ENCODE data around the gene SEBOX. TPM values are rescaled to one million over a fixed set of nuclear protein-coding genes. Genes with fewer than 3 reads are reported as not detected.
A peak's percentile ranks its signal among the peaks of the same experiment; 100 is the strongest.

SEBOX gene
- total and polyA plus RNA-seq, 3 donors from 2014 or later: not detected

GRCh38 chr17:28345419-28346198 is 19.4 kb downstream of the SEBOX start:
- intact Hi-C loops (cut with DNase I; ENCODE audit: low total_unique reads): no loop called here
- peaks cover 25% of the 10 kb centered on the region for H3K4me1 ChIP-seq
- H3K27ac ChIP-seq: peak overlapping the region in 1 of 2 donors; percentile 39
- no peaks in the 10 kb centered on the region for H3K9me3 ChIP-seq
- no peaks in the 10 kb centered on the region for H3K27me3 ChIP-seq
- 74 to 77% methylated on average over 11 to 13 of the region's 13 CpGs for WGBS, 2 donors
- TF ChIP-seq POLR2A (IDR thresholded peaks at IDR 0.05) (no peak), CTCF (IDR thresholded peaks at IDR 0.05) (no peak)
- no peak overlapping the region for H3K4me3 ChIP-seq
- H3K36me3 ChIP-seq (ENCODE audit: low read depth, missing control alignments): no peaks in the 10 kb centered on the region
- DNase-seq: no peak

GRCh38 chr17:28344435-28344901 is 20.5 kb downstream of the SEBOX start:
- intact Hi-C loops (cut with DNase I; ENCODE audit: low total_unique reads): no loop called here
- H3K4me1 ChIP-seq: peaks cover 25% of the 10 kb centered on the region
- no peak overlapping the region for H3K27ac ChIP-seq
- WGBS, 2 donors: 90 to 96% methylated on average over 15 to 19 of the region's 19 CpGs
- no peaks in the 10 kb centered on the region for H3K9me3 ChIP-seq
- H3K27me3 ChIP-seq: no peaks in the 10 kb centered on the region
- DNase-seq: no peak
- no peak for TF ChIP-seq POLR2A (IDR thresholded peaks at IDR 0.05)
- TF ChIP-seq CTCF (IDR thresholded peaks at IDR 0.05): no peak
- no peaks in the 10 kb centered on the region for H3K36me3 ChIP-seq (ENCODE audit: low read depth, missing control alignments)
- no peak overlapping the region for H3K4me3 ChIP-seq

- Histone ChIP-seq H3K4me1 (peaks cover 25% of the 10 kb centered on the region), H3K9me3 (no peaks in the 10 kb centered on the region), H3K36me3 (ENCODE audit: low read depth, missing control alignments) (no peaks in the 10 kb centered on the region), H3K27me3 (no peaks in the 10 kb centered on the region), H3K27ac (no peak overlapping the region), H3K4me3 (no peak overlapping the region)
- no peak for DNase-seq
- TF ChIP-seq CTCF (IDR thresholded peaks at IDR 0.05): no peak
- TF ChIP-seq POLR2A (IDR thresholded peaks at IDR 0.05): no peak
- WGBS, 2 donors: 94 to 97% methylated on average over 9 of the region's 9 CpGs
- intact Hi-C loops (cut with DNase I; ENCODE audit: low total_unique reads): no loop called here
Measured at GRCh38 chr17:28344011-28344410, 21.0 kb downstream of the SEBOX start.

GRCh38 chr17:28343491-28343932 is 21.5 kb downstream of the SEBOX start:
- intact Hi-C loops (cut with DNase I; ENCODE audit: low total_unique reads): no loop called here
- peaks cover 26% of the 10 kb centered on the region for H3K4me1 ChIP-seq
- no peak for TF ChIP-seq POLR2A (IDR thresholded peaks at IDR 0.05)
- TF ChIP-seq CTCF (IDR thresholded peaks at IDR 0.05): no peak
- no peaks in the 10 kb centered on the region for H3K27me3 ChIP-seq
- no peaks in the 10 kb centered on the region for H3K36me3 ChIP-seq (ENCODE audit: low read depth, missing control alignments)
- no peak overlapping the region for H3K27ac ChIP-seq
- WGBS, 2 donors: 81 to 87% methylated on average over 10 of the region's 10 CpGs
- H3K9me3 ChIP-seq: no peaks in the 10 kb centered on the region
- no peak overlapping the region for H3K4me3 ChIP-seq
- no peak for DNase-seq

- Histone ChIP-seq H3K4me3 (no peak overlapping the region), H3K27ac (no peak overlapping the region), H3K36me3 (ENCODE audit: low read depth, missing control alignments) (no peaks in the 10 kb centered on the region), H3K27me3 (no peaks in the 10 kb centered on the region), H3K4me1 (peaks cover 28% of the 10 kb centered on the region), H3K9me3 (no peaks in the 10 kb centered on the region)
- 83 to 90% methylated on average over 8 to 14 of the region's 14 CpGs for WGBS, 2 donors
- intact Hi-C loops (cut with DNase I; ENCODE audit: low total_unique reads): no loop called here
- no peak for DNase-seq
- TF ChIP-seq POLR2A (IDR thresholded peaks at IDR 0.05) (no peak), CTCF (IDR thresholded peaks at IDR 0.05) (no peak)
Measured at GRCh38 chr17:28342313-28342712, 22.7 kb downstream of the SEBOX start.

Measured in testis (tissue), 3 donors.